Left lobe of liver (tissue), 2 donors: ENCODE measurements around the gene NDRG4. TPM values are rescaled to one million over a fixed set of nuclear protein-coding genes. Genes with fewer than 3 reads are reported as not detected.

Experiments
- ATAC-seq: fragments of 200-7000 bp; cut with Tn5 transposase; one replicate; pipeline ENCODE4 v1.9.1; 2020; ENCODE audit warnings: mild to moderate bottlenecking, moderate library complexity
- DNase-seq: peaks from one replicate; pipeline ENCODE4 v3.0.0-alpha.2; 2020; ENCODE audit warnings: low spot score
- total RNA-seq: library from RNA; stranded (reverse); gene quantifications from one replicate; pipeline ENCODE4 v1.2.1, GENCODE V29; 2021
- donor health status: DM: no; HTN: no; CAD: no; lungs with moderate emphysema.
- donor health status: DM: no; HTN: yes; CAD: no.

The NDRG4 gene
- total RNA-seq, 1 donor from 2014 or later: 2.4 TPM

GRCh38 chr16:58508671-58509251 is 8.8 kb downstream of the NDRG4 start:
- DNase-seq (peak; percentile 33), ATAC-seq (no peak)

DNA sequence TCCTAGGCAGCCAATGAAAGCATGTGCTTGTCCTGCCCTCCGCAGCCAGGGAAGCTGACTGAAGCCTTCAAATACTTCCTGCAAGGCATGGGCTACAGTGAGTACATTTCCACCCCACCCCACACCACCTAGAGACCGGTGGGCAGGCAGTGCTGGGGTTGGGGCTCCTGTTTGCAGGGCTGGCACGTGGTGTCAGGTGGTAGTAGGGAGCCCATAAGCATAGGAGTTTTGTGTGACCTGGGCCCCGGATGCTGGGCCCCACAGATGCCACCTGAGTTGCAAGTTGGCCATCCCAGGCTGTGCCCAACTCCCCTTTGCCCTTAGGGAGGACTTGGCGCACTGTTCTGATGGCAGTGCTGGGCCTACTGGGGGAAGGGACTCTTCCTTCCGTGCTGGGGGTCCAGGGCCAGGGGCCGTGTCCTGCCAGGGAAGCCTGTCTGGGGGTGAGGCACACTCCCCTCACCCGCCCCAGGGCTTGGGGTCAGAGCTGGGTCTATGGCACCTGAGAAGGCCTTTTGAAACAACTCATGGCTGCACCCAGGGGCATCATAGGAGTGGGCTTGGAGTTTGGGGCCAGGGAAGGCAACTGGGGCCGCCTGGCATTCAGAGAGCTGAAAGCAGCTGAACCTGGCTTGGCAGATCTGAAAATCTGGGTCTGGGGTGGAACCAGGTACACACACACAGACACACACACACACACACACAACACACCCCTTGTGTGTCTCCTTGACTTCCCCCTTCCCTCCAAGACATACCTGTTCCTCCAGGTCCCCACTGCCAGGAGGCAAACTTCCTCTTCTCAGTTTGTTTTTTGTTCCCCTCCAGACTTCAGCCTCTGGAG is 9.5 kb downstream of the NDRG4 start:
- peak; percentile 31 for DNase-seq
- no peak for ATAC-seq

GRCh38 chr16:58510097-58510775 is 10.3 kb downstream of the NDRG4 start:
- DNase-seq (no peak), ATAC-seq (no peak)

- ATAC-seq (no peak), DNase-seq (no peak)
These were observed 11.1 kb downstream of the NDRG4 start for GRCh38 chr16:58510776-58511628.

GRCh38 chr16:58511933-58512815 is 12.2 kb downstream of the NDRG4 start:
- peak; percentile 78 for DNase-seq

DNA sequence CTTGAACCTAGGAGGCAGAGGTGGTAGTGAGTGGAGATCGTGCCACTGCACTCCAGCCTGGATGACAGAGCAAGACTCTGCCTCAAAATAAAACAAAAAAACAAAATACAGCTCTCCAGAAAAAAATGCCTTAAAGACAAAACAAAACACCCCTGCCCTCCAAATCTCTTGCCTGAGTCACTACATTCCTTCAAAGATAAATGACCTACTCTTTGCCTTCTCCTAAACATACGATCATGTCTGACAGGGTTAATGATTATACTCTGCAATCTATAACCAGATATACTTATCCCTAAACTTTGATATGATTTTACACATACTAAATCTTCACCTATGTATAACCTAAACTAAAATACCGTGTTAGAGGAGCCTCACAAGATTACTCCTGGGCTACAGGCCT is 13.9 kb downstream of the NDRG4 start:
- ATAC-seq (no peak), DNase-seq (no peak)

More at GRCh38 chr16:58511933-58512815, 12.2 kb downstream of the NDRG4 start:
- ATAC-seq: peak; percentile 50

DNA sequence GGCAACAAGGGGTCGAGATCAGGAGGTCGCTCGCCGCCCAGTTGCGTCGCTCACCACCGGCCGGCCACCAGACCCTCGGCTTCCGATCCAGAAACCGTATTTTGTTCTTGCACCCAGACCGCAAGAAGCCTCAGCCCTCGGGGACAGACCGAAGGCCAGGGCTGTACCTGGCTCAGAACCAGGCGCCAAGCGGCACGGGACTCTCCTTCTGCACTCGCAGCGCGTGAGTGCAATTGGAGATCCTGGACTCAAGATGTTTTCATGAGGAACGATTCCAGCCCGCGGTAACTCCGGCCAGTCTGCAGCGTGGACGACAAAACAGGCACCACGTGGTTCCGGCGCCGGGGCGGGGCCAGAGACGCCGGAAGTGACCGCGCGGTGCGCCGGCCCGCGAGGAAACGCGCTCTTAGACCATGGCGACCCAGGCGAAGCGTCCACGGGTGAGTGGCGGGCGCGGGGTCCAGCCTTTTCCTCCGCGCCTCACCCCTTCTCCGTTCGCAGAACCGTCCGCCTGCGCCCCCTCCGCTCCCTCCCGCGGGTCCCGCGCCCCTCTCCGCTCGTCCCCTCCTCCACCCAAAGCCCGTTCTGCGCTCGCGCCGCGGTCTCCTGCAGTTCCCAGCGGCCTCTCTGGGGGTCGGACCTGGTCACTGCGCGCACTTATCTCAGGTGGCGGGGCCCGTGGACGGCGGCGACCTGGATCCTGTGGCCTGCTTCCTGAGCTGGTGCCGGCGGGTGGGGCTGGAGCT is 15.4 kb downstream of the NDRG4 start, which contains the start of gene SETD6:
Gene SETD6 (plus strand): TSS at position 393 of the 746 bp plus-strand sequence. CDS start 21 bp downstream, at position 414.
- ATAC-seq (peak; percentile 89), DNase-seq (peak; percentile 92)

- peak; percentile 72 for DNase-seq
- ATAC-seq: peak; percentile 70
These were observed 16.2 kb downstream of the NDRG4 start for GRCh38 chr16:58515871-58516767.

DNA sequence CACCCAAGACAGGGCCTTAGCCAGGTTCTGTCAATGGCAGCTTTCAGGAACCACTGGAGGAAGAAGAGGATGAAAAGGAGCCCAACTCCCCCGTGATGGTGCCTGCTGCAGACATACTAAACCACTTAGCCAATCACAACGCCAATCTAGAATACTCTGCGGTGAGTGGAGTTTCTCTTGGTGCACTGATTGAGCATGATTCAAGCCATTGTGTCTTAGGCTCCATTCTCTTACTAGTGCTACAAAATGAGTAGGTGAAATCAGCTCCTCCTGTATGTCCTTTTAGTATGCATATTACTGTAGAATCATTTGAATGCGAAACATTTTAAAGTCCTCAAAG is 16.8 kb downstream of the NDRG4 start:
- no peak for ATAC-seq
- DNase-seq: no peak

- ATAC-seq (no peak), DNase-seq (no peak)
These were observed 18.4 kb downstream of the NDRG4 start for GRCh38 chr16:58518083-58518979.

- DNase-seq (no peak), ATAC-seq (no peak)
These were observed 19.0 kb downstream of the NDRG4 start for GRCh38 chr16:58518980-58519368.

- DNase-seq (no peak), ATAC-seq (no peak)
These were observed 19.8 kb downstream of the NDRG4 start for GRCh38 chr16:58519707-58520106.

DNA sequence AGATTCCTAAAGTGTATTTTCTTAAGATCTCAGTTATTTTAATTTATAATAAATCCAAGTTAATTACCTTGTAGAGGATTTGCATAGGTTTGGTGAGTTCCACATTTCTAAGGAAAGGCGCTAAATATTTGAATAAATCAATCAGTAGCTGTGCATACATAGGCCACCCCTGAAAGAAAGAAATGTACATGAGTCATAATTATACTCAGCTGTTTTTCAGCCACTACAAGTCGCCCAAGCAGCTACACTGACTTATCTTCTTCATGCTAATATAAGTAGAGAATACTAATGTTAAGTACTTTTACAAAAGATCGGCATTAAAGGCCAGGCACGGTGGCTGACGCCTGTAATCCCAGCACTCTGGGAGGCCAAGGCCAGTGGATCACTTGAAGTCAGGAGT is 30.2 kb downstream of the NDRG4 start:
- DNase-seq (no peak), ATAC-seq (no peak)

DNA sequence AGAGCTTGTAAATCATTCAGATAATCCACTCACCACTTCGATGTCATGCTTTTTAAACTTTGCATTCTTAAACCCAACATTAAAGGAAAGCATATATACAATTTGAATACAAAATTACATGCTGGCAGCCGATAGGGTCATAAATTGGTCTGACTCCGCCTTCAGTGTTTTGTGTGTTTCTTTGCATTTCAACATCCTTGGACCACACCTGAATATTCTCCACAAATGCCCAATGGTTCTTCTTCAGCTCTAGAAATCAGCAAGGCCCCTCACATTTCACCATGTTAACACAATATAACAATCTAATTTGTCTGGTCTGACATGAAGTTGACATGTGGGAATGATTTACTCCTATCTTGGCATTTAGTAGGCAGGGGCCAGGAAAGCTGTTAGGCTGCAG is 32.5 kb downstream of the NDRG4 start:
- ATAC-seq (no peak), DNase-seq (no peak)

DNA sequence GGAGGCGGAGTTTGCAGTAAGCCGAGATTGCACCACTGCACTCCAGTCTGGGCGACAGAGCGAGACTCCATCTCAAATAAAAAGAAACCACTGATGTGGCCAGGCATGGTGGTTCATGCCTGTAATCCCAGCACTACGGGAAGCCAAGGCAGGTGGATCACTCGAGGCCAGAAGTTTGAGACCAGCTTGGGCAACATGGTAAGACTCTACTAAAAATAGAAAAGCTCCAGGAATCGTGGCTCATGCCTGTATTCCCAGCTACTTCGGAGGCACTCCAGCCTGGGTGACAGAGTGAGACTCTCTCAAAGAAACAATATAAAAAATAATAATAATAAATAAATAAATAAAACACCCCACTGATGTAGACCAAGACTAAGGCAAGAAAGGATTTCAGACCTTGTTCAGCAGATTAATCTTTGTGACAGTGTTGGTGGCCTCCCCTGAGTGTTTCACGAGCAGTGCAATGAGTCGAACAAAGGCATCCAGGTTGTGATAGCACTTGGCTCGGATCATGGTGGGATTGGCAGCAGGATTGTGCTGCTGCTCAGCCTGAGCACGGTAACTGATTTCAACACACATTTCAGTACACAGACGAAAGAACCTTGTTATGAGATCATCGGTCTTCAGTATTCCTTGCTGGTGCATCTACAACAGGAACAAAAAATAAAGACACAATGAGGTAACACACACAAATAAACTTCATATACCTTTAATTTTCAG is 34.0 kb downstream of the NDRG4 start:
- DNase-seq (no peak), ATAC-seq (peak; percentile 57)

GRCh38 chr16:58535100-58535499 is 35.2 kb downstream of the NDRG4 start:
- ATAC-seq: no peak
- no peak for DNase-seq
